K562 (cell line): ENCODE results near the gene PLEKHO1. TPM values are rescaled to one million over a fixed set of nuclear protein-coding genes. Genes with fewer than 3 reads are reported as not detected.

Experiments used
- ATAC-seq: fragments of 200-7000 bp; cut with Tn5 transposase; 3 replicates; pipeline ENCODE4 v1.9.1; 2020; ENCODE audit warnings: moderate library complexity
- BruUV-seq: library from RNA; stranded (reverse); fragments of 400-500 nt; replicated peaks from 2 replicates; lab custom pipeline; 2021; lab: Mats Ljungman, UMichigan
- CTCF ChIA-PET: fragments of 300-600 bp; formaldehyde crosslinking; extraction: SDS; loops from one replicate; lab custom pipeline; 2021; ENCODE audit warnings: low intra/inter-chr PET ratio; lab: Yijun Ruan, JAX
- POLR2A ChIA-PET: fragments of 300-600, 350-650 bp; sonication (Branson Sonifier 250); formaldehyde crosslinking; extraction: SDS; loops from one replicate; lab custom pipeline; 2021; ENCODE audit warnings: antibody characterized with exemption, inconsistent platforms; lab: Yijun Ruan, JAX
- DNase-seq, 4 experiments: peaks; one replicate each; pipeline versions ENCODE4 v3.0.0 to v3.0.0-alpha.2; 2011 to 2018; ENCODE audit warnings: low spot score in 3 of 4, mixed read lengths in 3 of 4; ENCODE audit errors: extremely low read depth in 1 of 4
- FAIRE-seq: peaks from 2 replicates; lab custom pipeline; 2011; peaks lifted over from hg19 to GRCh38; lab: Jason Lieb, UNC
- H2AFZ ChIP-seq: 2 replicates; pipeline ENCODE4 v1.6.0; 2011; ENCODE audit warnings: low read depth, low read length, control low read depth, inconsistent platforms
- H3K27ac ChIP-seq: fragments of 200-600 bp; 3 replicates; pipeline ENCODE4 v1.8.0; 2011; ENCODE audit warnings: low read depth, mild to moderate bottlenecking, control low read depth, inconsistent platforms, low read length, moderate library complexity, mixed read lengths; ENCODE audit errors: extremely low read depth
- H3K27me3 ChIP-seq, 2 experiments: fragments of 300-600 bp in 1 of 2; 2 replicates in 1 of 2; 3 replicates in 1 of 2; pipeline versions ENCODE4 v1.6.0 to v1.8.0; 2011; ENCODE audit warnings: inconsistent platforms in 2 of 2, low read length in 2 of 2, mild to moderate bottlenecking in 1 of 2, mixed read lengths in 1 of 2, moderate library complexity in 1 of 2; ENCODE audit not compliant: control insufficient read depth in 2 of 2, insufficient read depth in 2 of 2
- H3K36me3 ChIP-seq: fragments of 300-600 bp; 3 replicates; pipeline ENCODE4 v1.8.0; 2011; ENCODE audit warnings: mild to moderate bottlenecking, low read length, inconsistent platforms; ENCODE audit not compliant: control insufficient read depth, insufficient read depth
- H3K4me1 ChIP-seq, 2 experiments: fragments of 200-600 bp in 1 of 2; replicated peaks in 1 of 2; 2 replicates in 1 of 2; 3 replicates in 1 of 2; pipeline versions ENCODE4 v1.5.1 to v1.8.0; 2011; ENCODE audit warnings: inconsistent platforms in 2 of 2, low read length in 2 of 2, mild to moderate bottlenecking in 1 of 2, mixed read lengths in 1 of 2, moderate library complexity in 1 of 2; ENCODE audit not compliant: control insufficient read depth in 2 of 2, insufficient read depth in 2 of 2
- H3K4me2 ChIP-seq: 2 replicates; pipeline ENCODE4 v1.6.1; 2011; ENCODE audit warnings: low read length, control low read depth, inconsistent platforms, mixed read lengths; ENCODE audit not compliant: insufficient read depth
- H3K4me3 ChIP-seq: fragments of 200-600 bp; sonication (generic), shearing (Covaris generic); 2 replicates; pipeline ENCODE4 v1.5.1; 2016; ENCODE audit warnings: control low read depth, inconsistent platforms
- H3K79me2 ChIP-seq: fragments of 200-600 bp; 3 replicates; pipeline ENCODE4 v1.8.0; 2011; ENCODE audit warnings: low read length, inconsistent platforms; ENCODE audit not compliant: control insufficient read depth, insufficient read depth
- H3K9ac ChIP-seq, 2 experiments: 2 replicates each; pipeline versions ENCODE4 v1.6.0 to v1.6.1; 2011; ENCODE audit warnings: low read depth in 2 of 2, low read length in 2 of 2, control low read depth in 1 of 2, inconsistent platforms in 1 of 2, mild to moderate bottlenecking in 1 of 2, mixed read lengths in 1 of 2; ENCODE audit not compliant: insufficient read depth in 1 of 2
- H3K9me1 ChIP-seq: one replicate; pipeline ENCODE4 v1.6.0; 2011; ENCODE audit warnings: inconsistent platforms, mild to moderate bottlenecking, low read length, moderate library complexity; ENCODE audit not compliant: control insufficient read depth, insufficient read depth
- H3K9me3 ChIP-seq: replicated peaks from 2 replicates; pipeline ENCODE4 v1.5.1; 2011; ENCODE audit warnings: low read depth, low read length, inconsistent platforms; ENCODE audit not compliant: control insufficient read depth, insufficient read depth
- H4K20me1 ChIP-seq: replicated peaks from 2 replicates; pipeline ENCODE4 v1.6.1; 2011; ENCODE audit warnings: low read length, inconsistent platforms, mixed read lengths; ENCODE audit not compliant: control insufficient read depth, insufficient read depth
- BCLAF1 ChIP-seq, 2 experiments: fragments of 450-650 bp in 1 of 2; IDR thresholded peaks; 2 replicates each; pipeline ENCODE4 v1.6.1; 2011 to 2017; ENCODE audit warnings: low read depth in 2 of 2, antibody characterized with exemption in 1 of 2, borderline replicate concordance in 1 of 2, low read length in 1 of 2, mild to moderate bottlenecking in 1 of 2, mixed read lengths in 1 of 2; ENCODE audit not compliant: control insufficient read depth in 1 of 2
- CHD4 ChIP-seq: fragments of 200-600 bp; sonication (generic); IDR thresholded peaks from 3 replicates; pipeline ENCODE4 v1.6.1; 2012; ENCODE audit warnings: low read depth, mild to moderate bottlenecking, mixed read lengths, low read length, inconsistent platforms; ENCODE audit not compliant: insufficient read depth, insufficient replicate concordance, poor library complexity, severe bottlenecking
- DIDO1 ChIP-seq: fragments of 450-650 bp; IDR thresholded peaks from 2 replicates; pipeline ENCODE4 v1.6.1; 2016; ENCODE audit warnings: low read depth, missing biosample characterization, missing genetic modification characterization
- KLF1 ChIP-seq: fragments of 450-650 bp; IDR thresholded peaks from 2 replicates; pipeline ENCODE4 v1.6.1; 2016; ENCODE audit warnings: missing genetic modification characterization, missing compliant biosample characterization
- MTA2 ChIP-seq: fragments of 450-650 bp; IDR thresholded peaks from 2 replicates; pipeline ENCODE4 v1.6.1; 2016; ENCODE audit warnings: low read depth
- NBN ChIP-seq: fragments of 450-650 bp; IDR thresholded peaks from 2 replicates; pipeline ENCODE4 v1.6.1; 2016; ENCODE audit warnings: low read depth, mild to moderate bottlenecking
- NFYB ChIP-seq: IDR thresholded peaks from 2 replicates; pipeline ENCODE4 v1.6.1; 2011; ENCODE audit warnings: mild to moderate bottlenecking, moderate library complexity; ENCODE audit not compliant: insufficient read length; ENCODE audit errors: extremely low read depth
- SREBF2 ChIP-seq: sonication (generic); formaldehyde crosslinking; IDR thresholded peaks from 2 replicates; pipeline ENCODE4 v1.4.0; 2020; ENCODE audit warnings: mild to moderate bottlenecking, missing genetic modification reagents
- STAT5A ChIP-seq: IDR thresholded peaks from 2 replicates; pipeline ENCODE4 v1.6.1; 2012; ENCODE audit warnings: low read length, inconsistent platforms, borderline replicate concordance
- ZKSCAN8 ChIP-seq: fragments of 200-800 bp; sonication (Bioruptor generic); IDR thresholded peaks from 2 replicates; pipeline ENCODE4 v1.6.1; 2016; ENCODE audit warnings: missing genetic modification characterization, missing compliant biosample characterization
- ZNF217 ChIP-seq: sonication (generic); formaldehyde crosslinking; IDR thresholded peaks from 2 replicates; pipeline ENCODE4 v1.8.0; 2022; ENCODE audit warnings: mild to moderate bottlenecking, missing genetic modification reagents
- ZNF23 ChIP-seq: fragments of 250-450 bp; sonication (Bioruptor Pico); IDR thresholded peaks from 2 replicates; pipeline ENCODE4 v1.4.0; 2020; ENCODE audit warnings: mild to moderate bottlenecking
- ZNF444 ChIP-seq: fragments of 250-450 bp; sonication (Bioruptor Pico); IDR thresholded peaks from 2 replicates; pipeline ENCODE4 v1.4.0; 2020; ENCODE audit warnings: mild to moderate bottlenecking, moderate library complexity
- WGBS: fragments of 100-300 bp; shearing (Covaris generic); methylation state at CpG from one replicate; pipeline ENCODE4 v1.1.6; 2016; ENCODE audit warnings: low coverage, mixed read lengths; ENCODE audit not compliant: insufficient coverage; ENCODE audit errors: missing lambda C conversion rate; 5-methylcytosine and 5-hydroxymethylcytosine counted together
- in situ Hi-C: fragments of 300-500 bp; cut with MboI; formaldehyde crosslinking; loops from 4 replicates; pipeline ENCODE4 v1.15.0; 2018; ENCODE audit warnings: inconsistent platforms, mixed read lengths
- intact Hi-C: fragments of 100-400 bp; cut with micrococcal nuclease; formaldehyde crosslinking; loops from 2 replicates; pipeline ENCODE4 v1.14.2; 2022
- polyA plus RNA-seq, 8 experiments: library from polyadenylated mRNA; depleted of rRNA in 4 of 8; stranded (reverse) in 5 of 8; unstranded in 3 of 8; fragments of >200 nt; fragmentation: Nextera tagmentation in 2 of 8; fragmentation: Illumina TruSeq in 1 of 8; extraction: Ambion mirVana in 2 of 8; extraction: Trizol in 1 of 8; gene quantifications; 2 replicates each; pipeline versions ENCODE4 v1.2.1 to v1.2.3, GENCODE V29; 2011 to 2014; ENCODE audit warnings: inconsistent platforms in 1 of 8, missing spikeins in 1 of 8
- total RNA-seq, 7 experiments: library from RNA; depleted of rRNA in 6 of 7; stranded (reverse); fragments of >200 nt in 6 of 7; fragmentation: Illumina TruSeq in 2 of 7; extraction: Trizol in 2 of 7; gene quantifications; 2 replicates each; pipeline versions ENCODE4 v1.2.1 to v1.2.3, GENCODE V29; 2011 to 2021; ENCODE audit warnings: low replicate concordance in 1 of 7
- TF ChIP-seq, protein P1 (sequence below): sonication (generic); formaldehyde crosslinking; IDR thresholded peaks from 2 replicates; pipeline ENCODE4 v1.8.0; 2023; ENCODE audit warnings: missing genetic modification reagents, mild to moderate bottlenecking, borderline replicate concordance

PLEKHO1 gene
- total and polyA plus RNA-seq, 9 of the 15 experiments (the other 6 are each of a cell fraction or from before 2014, with no cell fraction given) = 0.39 to 16.2 (median 9.6) TPM

DNA sequence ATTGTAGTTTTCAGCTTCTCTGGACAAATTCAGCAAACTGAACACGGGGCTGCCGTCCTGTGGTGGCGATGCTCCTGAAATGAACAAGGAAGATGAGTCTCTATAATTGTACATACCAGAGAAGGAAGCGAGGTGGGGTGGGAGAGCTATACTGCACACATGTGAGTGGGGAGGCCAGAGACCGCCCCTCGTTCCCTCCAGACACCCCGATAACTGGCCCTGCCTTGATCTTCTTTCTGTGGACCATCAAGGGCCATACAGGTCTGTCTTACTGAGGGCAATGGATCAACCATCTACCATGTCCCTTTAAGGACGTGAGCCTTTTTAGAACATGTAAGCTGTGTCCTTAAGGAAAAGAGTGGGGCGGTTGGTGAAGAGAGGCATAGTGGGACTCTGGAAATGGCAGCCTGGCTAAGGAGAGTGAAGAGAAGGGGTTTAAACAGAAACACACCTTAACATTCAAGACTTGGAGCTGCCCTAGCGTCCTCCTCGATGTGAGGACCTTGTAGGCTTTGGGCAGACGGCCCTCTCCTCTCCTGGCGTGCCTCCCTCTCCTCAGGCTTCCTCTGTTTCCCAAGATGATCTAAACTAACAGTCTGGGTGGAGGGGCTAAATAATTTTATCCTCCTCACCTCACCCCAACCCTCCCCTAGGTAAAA lies 5.8 kb downstream of the PLEKHO1 start:
- in situ Hi-C loops = no loop called here
- Histone ChIP-seq H3K9me1 (no peaks in the 10 kb centered on the region), H3K4me3 (no peak overlapping the region), H3K9me3 (no peaks in the 10 kb centered on the region), H2AFZ (no peak overlapping the region), H3K4me2 (no peak overlapping the region), H3K27me3 (no peaks in the 10 kb centered on the region), H3K79me2 (peaks cover 5% of the 10 kb centered on the region; the same call in 1 of the 3 replicates), H3K4me1 (peaks cover 7 to 17% of the 10 kb centered on the region in 2 experiments; a peak in 3 of 5 replicates), H3K36me3 (peaks cover 14% of the 10 kb centered on the region; the same call in 2 of the 3 replicates), H4K20me1 (no peaks in the 10 kb centered on the region), H3K9ac (no peak overlapping the region), H3K27ac (no peak overlapping the region)
- BruUV-seq = no TSS peak
- FAIRE-seq (no peak), DNase-seq (no peak), ATAC-seq (no peak)
- ChIA-PET CTCF (no interaction called here), POLR2A (interaction anchor here (0.7 to 1.9 kb wide), 2 partner anchors 10 to 1600 kb away, joined by 3 to 5 read pairs; no protein-coding TSS in a partner anchor)
- intact Hi-C loops = no loop called here
- 77% methylated on average over 10 of the region's 13 CpGs for WGBS
- TF ChIP-seq NFYB (no peak), BCLAF1 (IDR thresholded peaks at IDR 0.05; ENCODE audit: borderline replicate concordance in 1 of 2, control insufficient read depth in 1 of 2, low read depth in 2 of 2, low read length in 1 of 2) (no peak), DIDO1 (tag) (no peak), ZNF217 (CRISPR knock-in tag) (no peak), ZNF23 (CRISPR knock-in tag) (no peak), STAT5A (no peak), ZNF444 (no peak), NBN (no peak), KLF1 (tag) (no peak), CHD4 (no peak), MTA2 (no peak), SREBF2 (CRISPR knock-in tag) (no peak), ZKSCAN8 (CRISPR knock-in tag) (no peak)
- TF ChIP-seq, protein P1, sequence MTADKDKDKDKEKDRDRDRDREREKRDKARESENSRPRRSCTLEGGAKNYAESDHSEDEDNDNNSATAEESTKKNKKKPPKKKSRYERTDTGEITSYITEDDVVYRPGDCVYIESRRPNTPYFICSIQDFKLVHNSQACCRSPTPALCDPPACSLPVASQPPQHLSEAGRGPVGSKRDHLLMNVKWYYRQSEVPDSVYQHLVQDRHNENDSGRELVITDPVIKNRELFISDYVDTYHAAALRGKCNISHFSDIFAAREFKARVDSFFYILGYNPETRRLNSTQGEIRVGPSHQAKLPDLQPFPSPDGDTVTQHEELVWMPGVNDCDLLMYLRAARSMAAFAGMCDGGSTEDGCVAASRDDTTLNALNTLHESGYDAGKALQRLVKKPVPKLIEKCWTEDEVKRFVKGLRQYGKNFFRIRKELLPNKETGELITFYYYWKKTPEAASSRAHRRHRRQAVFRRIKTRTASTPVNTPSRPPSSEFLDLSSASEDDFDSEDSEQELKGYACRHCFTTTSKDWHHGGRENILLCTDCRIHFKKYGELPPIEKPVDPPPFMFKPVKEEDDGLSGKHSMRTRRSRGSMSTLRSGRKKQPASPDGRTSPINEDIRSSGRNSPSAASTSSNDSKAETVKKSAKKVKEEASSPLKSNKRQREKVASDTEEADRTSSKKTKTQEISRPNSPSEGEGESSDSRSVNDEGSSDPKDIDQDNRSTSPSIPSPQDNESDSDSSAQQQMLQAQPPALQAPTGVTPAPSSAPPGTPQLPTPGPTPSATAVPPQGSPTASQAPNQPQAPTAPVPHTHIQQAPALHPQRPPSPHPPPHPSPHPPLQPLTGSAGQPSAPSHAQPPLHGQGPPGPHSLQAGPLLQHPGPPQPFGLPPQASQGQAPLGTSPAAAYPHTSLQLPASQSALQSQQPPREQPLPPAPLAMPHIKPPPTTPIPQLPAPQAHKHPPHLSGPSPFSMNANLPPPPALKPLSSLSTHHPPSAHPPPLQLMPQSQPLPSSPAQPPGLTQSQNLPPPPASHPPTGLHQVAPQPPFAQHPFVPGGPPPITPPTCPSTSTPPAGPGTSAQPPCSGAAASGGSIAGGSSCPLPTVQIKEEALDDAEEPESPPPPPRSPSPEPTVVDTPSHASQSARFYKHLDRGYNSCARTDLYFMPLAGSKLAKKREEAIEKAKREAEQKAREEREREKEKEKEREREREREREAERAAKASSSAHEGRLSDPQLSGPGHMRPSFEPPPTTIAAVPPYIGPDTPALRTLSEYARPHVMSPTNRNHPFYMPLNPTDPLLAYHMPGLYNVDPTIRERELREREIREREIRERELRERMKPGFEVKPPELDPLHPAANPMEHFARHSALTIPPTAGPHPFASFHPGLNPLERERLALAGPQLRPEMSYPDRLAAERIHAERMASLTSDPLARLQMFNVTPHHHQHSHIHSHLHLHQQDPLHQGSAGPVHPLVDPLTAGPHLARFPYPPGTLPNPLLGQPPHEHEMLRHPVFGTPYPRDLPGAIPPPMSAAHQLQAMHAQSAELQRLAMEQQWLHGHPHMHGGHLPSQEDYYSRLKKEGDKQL (CRISPR knock-in tag) = no peak
